ENCODE data around the gene CHN1. TPM values are rescaled to one million over a fixed set of nuclear protein-coding genes. Genes with fewer than 3 reads are reported as not detected.

The CHN1 gene
- total RNA-seq, 4 donors from 2014 or later = 6.4 to 23.8 (median 8.7) TPM

DNA sequence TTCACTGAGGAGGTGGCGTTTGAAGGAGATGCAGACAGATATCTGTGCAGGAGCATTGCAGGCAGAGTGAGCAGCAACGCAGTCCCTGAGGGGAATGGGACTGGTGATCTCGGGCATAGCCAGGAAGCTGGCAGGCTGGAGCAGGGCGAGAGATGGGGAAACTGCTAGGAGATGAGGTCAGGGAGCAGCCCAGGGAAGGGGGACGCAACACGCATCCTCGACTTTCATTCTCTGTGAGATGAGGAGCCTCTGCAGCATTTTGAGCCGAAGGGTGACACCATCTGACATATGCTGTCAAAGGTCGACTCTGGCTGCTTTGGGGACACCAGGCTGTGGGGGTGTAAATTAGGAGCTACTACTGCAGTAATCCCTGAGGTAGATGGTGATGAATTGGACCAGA lies 236.6 kb downstream of the CHN1 start:
- ATAC-seq (ENCODE audit: low FRiP score) (no peak), DNase-seq (ENCODE audit: low spot score) (no peak)
- TF ChIP-seq, protein P1, sequence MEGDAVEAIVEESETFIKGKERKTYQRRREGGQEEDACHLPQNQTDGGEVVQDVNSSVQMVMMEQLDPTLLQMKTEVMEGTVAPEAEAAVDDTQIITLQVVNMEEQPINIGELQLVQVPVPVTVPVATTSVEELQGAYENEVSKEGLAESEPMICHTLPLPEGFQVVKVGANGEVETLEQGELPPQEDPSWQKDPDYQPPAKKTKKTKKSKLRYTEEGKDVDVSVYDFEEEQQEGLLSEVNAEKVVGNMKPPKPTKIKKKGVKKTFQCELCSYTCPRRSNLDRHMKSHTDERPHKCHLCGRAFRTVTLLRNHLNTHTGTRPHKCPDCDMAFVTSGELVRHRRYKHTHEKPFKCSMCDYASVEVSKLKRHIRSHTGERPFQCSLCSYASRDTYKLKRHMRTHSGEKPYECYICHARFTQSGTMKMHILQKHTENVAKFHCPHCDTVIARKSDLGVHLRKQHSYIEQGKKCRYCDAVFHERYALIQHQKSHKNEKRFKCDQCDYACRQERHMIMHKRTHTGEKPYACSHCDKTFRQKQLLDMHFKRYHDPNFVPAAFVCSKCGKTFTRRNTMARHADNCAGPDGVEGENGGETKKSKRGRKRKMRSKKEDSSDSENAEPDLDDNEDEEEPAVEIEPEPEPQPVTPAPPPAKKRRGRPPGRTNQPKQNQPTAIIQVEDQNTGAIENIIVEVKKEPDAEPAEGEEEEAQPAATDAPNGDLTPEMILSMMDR (IDR thresholded peaks at IDR 0.05) = no peak

DNA sequence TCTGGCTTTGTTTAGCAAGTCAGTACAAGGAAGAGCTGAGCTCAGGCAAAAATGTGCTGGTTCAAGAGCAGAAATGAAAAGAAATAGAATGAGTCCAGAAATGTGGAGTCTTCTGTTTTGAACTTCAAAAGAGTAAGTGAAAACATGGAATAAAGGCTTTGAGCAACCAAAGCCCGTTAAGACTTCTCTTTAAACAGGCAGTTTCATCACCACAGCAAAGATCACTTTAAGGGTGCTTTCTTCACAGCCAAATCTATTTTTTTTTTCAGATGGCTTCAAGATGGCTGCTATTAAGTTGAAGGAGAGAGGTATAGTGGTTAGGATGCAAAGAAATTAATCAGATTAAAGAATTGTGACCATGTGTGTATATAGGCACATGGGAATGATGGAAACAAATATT lies 238.9 kb downstream of the CHN1 start:
- ATAC-seq (ENCODE audit: low FRiP score) (no peak), DNase-seq (ENCODE audit: low spot score) (no peak)
- TF ChIP-seq, protein P1 (IDR thresholded peaks at IDR 0.05) = no peak

DNA sequence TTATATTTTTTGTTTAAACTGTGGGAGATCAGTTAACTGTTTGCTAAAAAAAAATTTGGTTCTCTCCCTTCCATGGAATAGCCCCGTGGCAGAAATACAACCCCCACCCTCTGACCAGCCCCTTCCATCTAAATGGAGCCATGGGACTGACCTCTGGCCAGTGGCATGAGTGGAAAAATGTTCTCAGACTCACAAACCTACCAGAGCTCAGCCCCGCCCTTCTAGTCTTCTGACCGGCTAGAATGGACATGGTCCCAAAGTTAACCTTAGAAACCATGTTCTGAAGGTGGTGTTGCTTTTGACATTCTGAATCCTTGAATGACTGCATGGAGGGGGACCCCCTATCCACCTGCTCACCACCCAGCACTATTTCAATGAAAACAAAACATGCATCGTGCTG lies 239.6 kb downstream of the CHN1 start:
- ATAC-seq (ENCODE audit: low FRiP score) = no peak
- TF ChIP-seq, protein P1 (IDR thresholded peaks at IDR 0.05) = no peak
- no peak for DNase-seq (ENCODE audit: low spot score)

DNA sequence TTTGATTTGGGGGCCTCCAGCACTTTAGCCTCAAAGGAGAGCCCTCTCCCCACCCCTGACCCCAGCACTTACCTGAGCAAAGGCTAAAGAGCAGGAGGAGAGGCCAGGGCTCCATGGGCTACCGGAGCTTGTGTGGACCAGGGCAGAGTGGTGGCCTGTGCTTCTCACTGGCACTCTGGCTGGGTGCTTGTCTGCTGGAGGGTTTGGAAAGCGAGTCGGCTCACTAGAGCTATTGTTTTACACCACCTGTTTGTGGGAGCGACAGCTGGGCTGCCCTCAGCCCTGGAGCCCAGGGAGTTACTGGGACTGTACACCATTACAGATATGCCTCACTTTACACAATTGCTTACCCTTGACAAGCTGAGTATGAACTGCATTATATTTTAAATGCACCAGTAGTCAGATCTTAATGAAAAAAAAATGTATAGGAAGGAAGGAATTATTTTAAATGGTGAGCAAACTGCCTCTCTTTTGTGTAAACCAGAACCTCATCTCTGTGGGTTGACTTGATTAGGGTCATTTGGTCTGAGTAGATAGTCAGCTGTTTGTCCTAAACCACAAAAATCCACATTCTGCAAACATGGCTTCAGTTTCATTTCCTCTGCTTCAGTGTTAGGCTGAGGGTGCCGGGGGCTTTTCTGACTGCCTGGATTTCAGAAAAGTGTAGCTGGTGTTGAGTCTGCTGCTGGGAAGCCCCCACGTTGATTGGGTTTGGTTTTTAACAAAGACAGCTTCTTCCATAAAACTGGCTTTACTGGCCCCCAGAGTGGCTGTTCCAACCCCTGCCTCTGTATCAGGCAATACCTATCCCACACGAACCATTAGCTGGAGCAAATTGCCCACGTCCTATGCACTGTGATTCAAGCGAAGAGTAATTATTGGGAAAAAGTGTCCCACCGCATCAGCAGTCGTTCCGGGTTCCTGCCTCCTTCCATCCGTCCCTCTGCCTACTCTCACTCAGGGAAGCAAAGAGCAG lies 240.6 kb downstream of the CHN1 start, which contains the start of gene CHRNA1:
Gene CHRNA1, minus strand, starts transcription at position 193 of the 976 bp plus-strand sequence. Its CDS starts 78 bp downstream, at position 115.
- no peak for DNase-seq (ENCODE audit: low spot score)
- TF ChIP-seq, protein P1 (IDR thresholded peaks at IDR 0.05) = no peak
- ATAC-seq (ENCODE audit: low FRiP score) = no peak

DNA sequence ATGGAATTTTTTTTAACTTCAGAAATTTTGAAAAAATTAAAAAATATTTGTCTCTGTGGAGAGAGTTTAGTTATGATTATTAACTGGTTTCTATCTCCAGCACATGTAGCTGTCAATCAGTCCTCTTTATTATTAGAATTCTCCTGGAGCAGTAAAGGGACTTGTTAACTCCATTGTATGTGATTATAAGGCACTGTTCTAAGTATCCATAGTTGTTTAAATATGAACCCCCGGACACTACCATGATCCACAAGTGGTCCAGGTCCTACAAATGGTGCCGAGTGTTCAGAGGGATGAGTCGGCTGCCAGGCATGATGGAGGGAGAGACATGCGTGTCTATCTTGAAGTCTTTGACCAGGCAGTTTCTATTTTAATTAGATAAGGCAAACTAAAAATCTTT lies 241.4 kb downstream of the CHN1 start:
- ATAC-seq (ENCODE audit: low FRiP score) = no peak
- TF ChIP-seq, protein P1 (IDR thresholded peaks at IDR 0.05) = no peak
- no peak for DNase-seq (ENCODE audit: low spot score)

DNA sequence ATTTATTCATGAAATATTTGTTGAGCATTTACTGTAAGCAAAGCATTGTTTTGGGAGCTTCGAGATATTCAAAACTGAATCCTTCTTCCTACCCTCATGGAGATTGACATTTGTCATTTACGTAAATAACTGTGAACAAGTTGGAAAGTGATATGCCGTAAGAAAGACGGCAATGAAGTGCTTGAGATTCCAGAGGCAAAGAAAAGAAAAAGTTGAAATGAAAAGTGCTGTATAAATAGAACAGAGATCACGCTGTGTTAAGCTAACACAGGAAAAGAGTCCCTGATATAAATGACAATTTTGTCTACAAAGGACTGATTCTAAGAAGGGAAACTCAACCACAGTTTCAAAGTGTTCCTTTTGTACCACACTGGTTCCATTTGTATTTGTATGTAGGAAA lies 242.7 kb downstream of the CHN1 start:
- no peak for ATAC-seq (ENCODE audit: low FRiP score)
- TF ChIP-seq, protein P1 (IDR thresholded peaks at IDR 0.05) = no peak
- DNase-seq (ENCODE audit: low spot score) = no peak

DNA sequence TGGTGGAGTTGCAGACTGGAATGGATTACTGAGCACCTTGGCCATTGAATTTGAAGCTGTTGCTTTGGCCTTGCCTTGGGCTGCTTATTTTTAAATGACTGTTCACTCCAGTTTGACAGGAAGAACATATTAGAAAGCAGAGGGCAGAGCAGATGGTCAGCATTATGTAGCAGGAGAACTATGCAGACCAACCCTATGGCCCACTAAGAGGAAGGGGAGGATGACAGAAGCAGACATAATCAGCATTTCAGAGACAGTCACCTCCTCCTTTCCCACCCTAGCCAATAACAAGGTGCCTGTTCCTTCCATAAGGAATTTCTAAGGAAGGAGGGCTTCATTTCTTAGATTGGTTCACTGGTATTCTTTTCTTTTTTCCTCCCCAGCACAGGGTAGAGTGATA lies 243.3 kb downstream of the CHN1 start:
- ATAC-seq (ENCODE audit: low FRiP score) (no peak), DNase-seq (ENCODE audit: low spot score) (no peak)
- TF ChIP-seq, protein P1 (IDR thresholded peaks at IDR 0.05) = no peak
